HG03095 (cell line): ENCODE data around the gene PLXND1.
"Not testable (repeated sequence)": the region's sequence is repeated elsewhere in the genome, so short reads cannot be mapped to it uniquely, and the experiment has no call there.

Experiments
- ATAC-seq: cut with Tn5 transposase; IDR thresholded peaks from one replicate; pipeline ENCODE4 v1.9.1; 2021; ENCODE audit warnings: moderate library complexity; ENCODE audit not compliant: unreplicated experiment

The PLXND1 gene

GRCh38 chr3:129515108-129515820 lies 91.2 kb downstream of the PLXND1 start:
- not testable (repeated sequence) for ATAC-seq

DNA sequence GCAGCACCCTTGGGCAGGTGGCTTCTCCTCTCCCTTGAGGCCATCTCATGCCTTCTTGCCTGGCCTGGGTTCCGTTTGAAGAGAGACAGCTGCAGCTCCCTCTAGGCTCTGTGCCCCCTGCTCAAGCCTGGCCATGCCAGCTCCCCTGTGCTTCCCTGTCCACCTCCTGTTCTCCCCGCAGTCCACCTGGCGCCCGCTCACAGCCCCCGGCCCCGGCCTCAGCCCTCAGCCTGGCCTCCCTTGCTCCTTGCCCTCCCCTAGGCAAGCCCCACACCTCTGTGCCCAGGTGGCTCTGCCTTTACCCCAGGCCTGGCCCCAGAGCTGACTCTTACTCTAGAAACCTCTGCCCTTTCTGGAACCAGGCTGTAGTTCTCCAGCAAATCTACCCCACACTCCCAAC lies 91.9 kb downstream of the PLXND1 start:
- ATAC-seq = no peak

DNA sequence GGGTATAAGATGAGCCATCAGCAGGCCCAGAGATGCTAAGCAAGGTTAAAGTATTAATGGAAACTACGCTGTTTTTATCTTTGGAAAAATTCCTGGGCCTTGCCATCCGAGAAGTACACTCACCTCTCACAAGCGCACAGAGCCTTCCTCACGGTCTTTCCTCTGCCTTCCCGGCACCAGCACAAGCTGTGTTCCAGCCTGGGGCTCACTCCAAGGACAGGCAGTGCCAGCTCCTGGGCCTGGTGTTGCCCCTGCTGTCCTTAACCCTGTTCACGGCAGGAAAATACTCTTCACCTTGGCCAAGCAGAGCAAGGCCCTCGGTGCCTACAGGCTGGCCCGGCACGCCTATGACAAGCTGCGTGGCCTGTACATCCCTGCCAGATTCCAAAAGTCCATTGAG lies 92.4 kb downstream of the PLXND1 start:
- ATAC-seq = no peak

DNA sequence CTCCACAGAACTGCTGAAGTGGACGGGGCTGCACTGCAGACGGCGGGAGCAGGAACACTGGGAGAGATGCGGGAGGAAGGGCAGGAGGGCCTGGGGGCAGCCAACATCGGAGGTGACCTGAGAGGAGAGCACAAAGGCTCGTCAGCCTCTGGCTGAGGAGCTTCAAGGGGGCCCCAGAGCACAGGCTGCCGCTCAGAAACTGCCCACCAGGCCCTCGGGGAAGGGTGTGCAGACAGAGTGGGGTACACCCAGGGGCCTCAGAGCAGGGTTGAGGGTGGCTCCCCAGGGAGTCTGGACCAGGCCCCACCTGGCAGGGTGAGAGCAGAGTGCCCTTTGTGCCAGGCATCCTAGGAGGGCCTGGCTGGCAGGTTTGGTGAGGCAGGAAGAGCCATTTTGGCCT lies 92.8 kb downstream of the PLXND1 start:
- no peak for ATAC-seq

GRCh38 chr3:129512595-129512994 lies 93.9 kb downstream of the PLXND1 start:
- no peak for ATAC-seq

DNA sequence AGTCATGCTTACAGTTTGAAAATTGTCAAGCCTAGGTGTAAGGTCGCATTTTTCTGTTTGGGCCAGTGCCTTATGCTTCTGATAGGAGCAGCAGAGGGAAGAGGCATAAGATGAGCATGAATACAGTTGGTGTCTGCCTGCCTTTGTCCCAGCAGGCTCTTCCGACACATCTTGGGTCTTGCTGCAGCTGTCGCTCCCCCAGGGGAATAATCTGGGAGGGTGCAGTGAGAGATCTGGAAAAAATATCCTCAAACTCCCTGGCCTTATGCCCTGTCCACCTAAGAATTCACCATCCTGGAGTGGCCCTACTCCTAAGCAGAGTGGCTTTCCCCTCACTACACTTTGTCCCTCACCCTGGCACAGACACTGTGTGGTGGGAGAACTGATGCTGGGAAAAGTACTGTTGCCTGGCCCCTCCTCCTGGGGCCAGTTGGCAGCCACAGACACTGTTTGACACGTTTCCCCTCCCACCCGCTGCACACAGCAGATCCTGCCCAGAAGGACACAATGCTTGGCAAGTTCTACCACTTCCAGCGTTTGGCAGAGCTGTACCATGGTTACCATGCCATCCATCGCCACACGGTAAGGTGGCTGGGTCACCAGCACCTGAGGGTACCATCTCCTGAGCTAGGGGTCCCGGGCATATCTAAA lies 99.2 kb downstream of the PLXND1 start:
- ATAC-seq = no peak

DNA sequence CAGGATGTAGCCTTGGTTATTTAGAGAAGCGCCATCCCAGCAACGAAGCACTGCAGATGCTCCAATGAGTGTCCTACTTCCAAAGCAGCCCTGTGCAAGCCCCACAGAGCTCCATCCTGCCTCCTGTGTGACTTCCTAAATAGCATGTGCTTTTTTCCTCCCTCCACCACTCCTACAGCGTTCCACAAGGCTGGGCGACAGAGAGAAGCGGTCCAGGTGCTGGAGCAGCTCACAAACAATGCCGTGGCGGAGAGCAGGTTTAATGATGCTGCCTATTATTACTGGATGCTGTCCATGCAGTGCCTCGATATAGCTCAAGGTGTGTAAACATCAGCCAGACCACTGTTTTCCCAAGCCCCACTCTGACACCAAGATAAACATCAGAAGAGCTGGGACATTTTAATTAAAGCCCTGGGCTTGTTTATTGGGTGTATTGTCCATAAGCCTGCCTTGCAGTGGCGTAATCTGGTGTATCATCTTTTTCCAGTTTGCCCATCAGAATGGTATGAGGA lies 100.2 kb downstream of the PLXND1 start:
- no peak for ATAC-seq

DNA sequence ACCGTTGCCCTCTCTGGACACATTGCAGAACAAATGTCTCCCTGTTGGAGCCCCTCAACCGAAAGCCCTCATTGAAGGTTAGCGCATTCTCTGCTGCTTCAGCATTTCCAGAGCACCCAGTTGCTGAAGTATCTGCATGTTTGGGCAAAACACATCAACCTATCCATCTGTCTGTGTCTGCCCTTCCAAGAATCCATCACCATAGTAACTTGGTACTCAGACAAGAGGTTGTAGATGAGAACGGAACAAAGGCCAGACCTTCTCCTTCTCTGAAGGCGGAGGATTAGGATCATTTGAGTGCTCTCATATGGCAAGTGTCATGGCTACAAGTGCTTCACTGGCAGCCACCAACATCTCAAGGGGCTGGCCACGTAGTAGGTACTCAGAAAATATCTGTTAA lies 101.1 kb downstream of the PLXND1 start:
- ATAC-seq = no peak
